Measurements from ENCODE around the gene DENND6A. TPM values are rescaled to one million over a fixed set of nuclear protein-coding genes. Genes with fewer than 3 reads are reported as not detected.

Gene DENND6A
- total and polyA plus RNA-seq, 2 of the 8 experiments (the other 6 are each of a cell fraction or from before 2014, with no cell fraction given): 7.8 to 14.8 TPM

DNA sequence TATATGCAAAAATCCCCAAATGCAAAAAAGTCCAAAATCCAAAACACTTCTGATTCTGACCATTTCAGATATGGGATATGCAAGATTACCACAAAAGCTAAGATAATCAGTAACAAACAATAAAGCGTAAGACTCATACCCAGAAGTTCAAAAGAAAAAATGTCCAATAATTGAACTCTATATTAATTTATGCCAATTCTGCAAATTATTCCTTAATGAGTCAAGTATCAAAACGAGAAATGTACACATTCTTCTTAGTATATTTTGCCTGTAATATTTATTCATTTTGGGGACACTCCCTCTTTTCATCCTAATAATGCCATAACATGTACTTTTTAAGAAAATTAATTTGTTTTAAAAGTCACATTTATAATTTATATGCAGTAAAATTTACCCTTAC is 37.1 kb downstream of the DENND6A start:
- Histone ChIP-seq H3K9me3 (ENCODE audit: insufficient read depth in 2 of 2, low read depth in 1 of 2, low read length in 1 of 2) (no peaks in the 10 kb centered on the region), H3K36me3 (ENCODE audit: control insufficient read depth in 2 of 4, insufficient read depth in 4 of 4, low read length in 3 of 4) (peaks cover 0 to 12% (median 0%) of the 10 kb centered on the region in 4 experiments; a peak in 2 of 8 replicates), H2AK5ac (ENCODE audit: low read depth, low read length) (no peak overlapping the region), H3K4ac (replicated peaks; ENCODE audit: insufficient read length, low read depth, low read length) (no peak overlapping the region), H3K79me2 (ENCODE audit: control insufficient read depth in 1 of 2, insufficient read depth in 2 of 2, low read length in 2 of 2) (no peaks in the 10 kb centered on the region), H4K8ac (ENCODE audit: extremely low read depth, insufficient read depth, low read length) (no peak overlapping the region), H3K23me2 (ENCODE audit: low read depth, low read length) (no peaks in the 10 kb centered on the region), H2BK120ac (replicated peaks; ENCODE audit: low read depth, low read length) (no peak overlapping the region), H3K4me1 (replicated peaks in 1 of 4; ENCODE audit: control insufficient read depth in 3 of 4, insufficient read depth in 4 of 4, low read length in 3 of 4) (peaks cover 0 to 6% (median 3%) of the 10 kb centered on the region in 4 experiments; a peak in 3 of 7 replicates), H2BK15ac (ENCODE audit: low read length) (no peak overlapping the region), H3K56ac (replicated peaks; ENCODE audit: insufficient read length, low read depth, low read length) (no peak overlapping the region), H4K20me1 (replicated peaks in 1 of 2; ENCODE audit: control insufficient read depth in 1 of 2, insufficient read depth in 2 of 2, low read length in 2 of 2) (no peaks in the 10 kb centered on the region), H3K79me1 (ENCODE audit: low read depth, low read length) (no peaks in the 10 kb centered on the region), H3K18ac (ENCODE audit: extremely low read depth, low read length) (no peak overlapping the region), H3K4me3 (ENCODE audit: extremely low read depth in 1 of 4, insufficient read depth in 2 of 4, low read depth in 3 of 4, low read length in 4 of 4) (no peak overlapping the region), H3K9ac (replicated peaks in 1 of 4; ENCODE audit: extremely low read depth in 1 of 4, low read depth in 3 of 4, low read length in 3 of 4) (no peak overlapping the region), H3K4me2 (ENCODE audit: insufficient read depth in 1 of 2, low read depth in 2 of 2, low read length in 2 of 2) (no peak overlapping the region), H2AFZ (ENCODE audit: low read length) (no peak overlapping the region), H2BK20ac (ENCODE audit: low read length) (no peak overlapping the region), H4K5ac (ENCODE audit: insufficient read length, low read depth, low read length) (no peak overlapping the region), H2BK5ac (ENCODE audit: low read depth, low read length) (no peak overlapping the region), H3K27me3 (replicated peaks in 1 of 4; ENCODE audit: control insufficient read depth in 3 of 4, extremely low read depth in 1 of 4, insufficient read depth in 3 of 4, low read length in 3 of 4) (no peaks in the 10 kb centered on the region), H2BK12ac (ENCODE audit: low read depth, low read length) (no peak overlapping the region), H4K91ac (replicated peaks; ENCODE audit: insufficient read length, low read length) (no peak overlapping the region), H3K23ac (ENCODE audit: insufficient read length) (no peak overlapping the region), H3K14ac (ENCODE audit: insufficient read length) (no peak overlapping the region), H3K27ac (ENCODE audit: low read depth, low read length) (no peak overlapping the region)
- FAIRE-seq (no peak), DNase-seq (ENCODE audit: low read depth in 1 of 2, low spot score in 2 of 2) (no peak)
- WGBS, 2 experiments (ENCODE audit: extremely low coverage in 1 of 2, insufficient coverage in 1 of 2, insufficient read length in 1 of 2, insufficient replicate concordance in 2 of 2, low coverage in 1 of 2, low lambda C conversion rate in 2 of 2, missing lambda C conversion rate in 1 of 2): 95% methylated on average over 2 of the region's 2 CpGs; no CpG with 5 or more reads in 1 of the 2 experiments
- ChIA-PET POLR2A (ENCODE audit: partially characterized antibody) (no interaction called here), CTCF (ENCODE audit: partially characterized antibody) (no interaction called here)
- TF ChIP-seq JUN (IDR thresholded peaks at IDR 0.05; ENCODE audit: low read depth, low read length) (no peak), NANOG (IDR thresholded peaks at IDR 0.05; ENCODE audit: insufficient read depth, low read depth, low read length, poor library complexity, severe bottlenecking) (no peak), RXRA (IDR thresholded peaks at IDR 0.05; ENCODE audit: insufficient read depth, low read depth, low read length) (no peak), HDAC2 (IDR thresholded peaks at IDR 0.05; ENCODE audit: borderline replicate concordance in 1 of 2, low read depth in 2 of 2, low read length in 2 of 2) (no peak), SP1 (IDR thresholded peaks at IDR 0.05; ENCODE audit: low read depth, low read length) (no peak), YY1 (IDR thresholded peaks at IDR 0.05; ENCODE audit: low read depth, low read length) (no peak), RFX5 (IDR thresholded peaks at IDR 0.05; ENCODE audit: borderline replicate concordance, low read depth, low read length) (no peak), SRF (IDR thresholded peaks at IDR 0.05; ENCODE audit: low read depth, low read length) (no peak), CBX5 (IDR thresholded peaks at IDR 0.05; ENCODE audit: low read depth, low read length) (no peak), TBP (IDR thresholded peaks at IDR 0.05; ENCODE audit: low read depth, low read length) (no peak), TAF1 (IDR thresholded peaks at IDR 0.05; ENCODE audit: low read depth, low read length) (no peak), FOSL1 (IDR thresholded peaks at IDR 0.05; ENCODE audit: insufficient read depth, low read depth, low read length) (no peak), CREB1 (IDR thresholded peaks at IDR 0.05) (no peak), CBX8 (IDR thresholded peaks at IDR 0.05; ENCODE audit: borderline replicate concordance, low read depth, low read length) (no peak)
